HG03045 (cell line): Measurements from ENCODE around the gene NTS.

ENCODE experiments used
- ATAC-seq: cut with Tn5 transposase; IDR thresholded peaks from one replicate; pipeline ENCODE4 v1.9.1; 2021; ENCODE audit warnings: mild to moderate bottlenecking, moderate library complexity; ENCODE audit not compliant: unreplicated experiment

Gene NTS

GRCh38 chr12:85920324-85920947 is 46.3 kb downstream of the NTS start:
- ATAC-seq: no peak

- ATAC-seq: no peak
Observed at GRCh38 chr12:85923767-85924331, 49.8 kb downstream of the NTS start.

GRCh38 chr12:85927166-85927565 is 53.1 kb downstream of the NTS start:
- ATAC-seq: no peak
